HepG2 (cell line): Measurements from ENCODE around the gene ATG5. TPM values are rescaled to one million over a fixed set of nuclear protein-coding genes. Genes with fewer than 3 reads are reported as not detected.

Experiments used
- ATAC-seq: fragments of 200-7000 bp; cut with Tn5 transposase; 3 replicates; pipeline ENCODE4 v1.9.1; 2020; ENCODE audit warnings: mild to moderate bottlenecking, moderate library complexity
- BruUV-seq: library from RNA; stranded (reverse); fragments of 400-500 nt; replicated peaks from 2 replicates; lab custom pipeline; 2021; lab: Mats Ljungman, UMichigan
- CTCF ChIA-PET: fragments of 300-600 bp; formaldehyde crosslinking; extraction: SDS; loops from one replicate; lab custom pipeline; 2021; ENCODE audit warnings: low total read pairs, inconsistent platforms, low intra/inter-chr PET ratio; lab: Yijun Ruan, JAX
- POLR2A ChIA-PET: fragments of 350-600 bp; sonication (Branson Sonifier 250); formaldehyde crosslinking; loops from one replicate; lab custom pipeline; 2020; ENCODE audit warnings: antibody characterized with exemption, inconsistent platforms; lab: Yijun Ruan, JAX
- DNase-seq: peaks from one replicate; pipeline ENCODE4 v3.0.0-alpha.2; 2015; ENCODE audit warnings: low spot score
- FAIRE-seq: peaks from 3 replicates; lab custom pipeline; 2011; peaks lifted over from hg19 to GRCh38; lab: Jason Lieb, UNC
- H2AFZ ChIP-seq: one replicate; pipeline ENCODE4 v1.6.1; 2011; ENCODE audit warnings: low read length, inconsistent platforms
- H3K27ac ChIP-seq: fragments of 300-600 bp; 3 replicates; pipeline ENCODE4 v1.8.0; 2011; ENCODE audit warnings: mixed run types, mild to moderate bottlenecking, mixed read lengths, low read length, inconsistent platforms; ENCODE audit not compliant: insufficient read depth; ENCODE audit errors: extremely low read length
- H3K27me3 ChIP-seq, 2 experiments: fragments of 200-600 bp in 1 of 2; 2 replicates in 1 of 2; 3 replicates in 1 of 2; pipeline versions ENCODE4 v1.6.0 to v1.8.0; 2011; ENCODE audit warnings: low read length in 2 of 2, mild to moderate bottlenecking in 2 of 2, moderate library complexity in 2 of 2, inconsistent platforms in 1 of 2; ENCODE audit not compliant: insufficient read depth in 2 of 2, control insufficient read depth in 1 of 2
- H3K36me3 ChIP-seq, 2 experiments: fragments of 200-600 bp in 1 of 2; replicated peaks in 1 of 2; 2 replicates in 1 of 2; 3 replicates in 1 of 2; pipeline versions ENCODE4 v1.5.1 to v1.8.0; 2011; ENCODE audit warnings: low read length in 2 of 2, inconsistent platforms in 1 of 2; ENCODE audit not compliant: insufficient read depth in 2 of 2, control insufficient read depth in 1 of 2
- H3K4me1 ChIP-seq: 2 replicates; pipeline ENCODE4 v1.5.1; 2012; ENCODE audit warnings: low read length, inconsistent platforms; ENCODE audit not compliant: insufficient read depth
- H3K4me2 ChIP-seq: 2 replicates; pipeline ENCODE4 v1.6.0; 2011; ENCODE audit warnings: low read depth, low read length, inconsistent platforms
- H3K4me3 ChIP-seq, 3 experiments: fragments of 200-600 bp in 1 of 3; sonication (generic), shearing (Covaris generic) in 1 of 3; replicated peaks in 1 of 3; 2 replicates each; pipeline ENCODE4 v1.5.1; 2011 to 2016; ENCODE audit warnings: low read length in 3 of 3, inconsistent platforms in 2 of 3, low read depth in 2 of 3, mild to moderate bottlenecking in 2 of 3, control low read depth in 1 of 3, mixed read lengths in 1 of 3; ENCODE audit not compliant: insufficient read depth in 1 of 3
- H3K79me2 ChIP-seq: one replicate; pipeline ENCODE4 v1.6.1; 2011; ENCODE audit warnings: low read length, inconsistent platforms; ENCODE audit not compliant: insufficient read depth
- H3K9ac ChIP-seq: 2 replicates; pipeline ENCODE4 v1.6.0; 2011; ENCODE audit warnings: mild to moderate bottlenecking, low read depth, low read length, inconsistent platforms; ENCODE audit not compliant: insufficient read depth
- H3K9me3 ChIP-seq: 2 replicates; pipeline ENCODE4 v1.5.1; 2012; ENCODE audit warnings: mild to moderate bottlenecking, low read length
- H4K20me1 ChIP-seq: 2 replicates; pipeline ENCODE4 v1.6.0; 2011; ENCODE audit warnings: inconsistent platforms, mild to moderate bottlenecking, low read length, moderate library complexity; ENCODE audit not compliant: insufficient read depth
- AGO1 ChIP-seq: fragments of 200-400 bp; formaldehyde crosslinking; IDR thresholded peaks from 2 replicates; pipeline ENCODE4 v1.6.1; 2017; ENCODE audit warnings: mild to moderate bottlenecking, low read depth, low read length, moderate library complexity; ENCODE audit not compliant: poor library complexity, severe bottlenecking
- KAT2B ChIP-seq: fragments of 150-350 bp; IDR thresholded peaks from 2 replicates; pipeline ENCODE4 v1.6.1; 2014; ENCODE audit warnings: low read depth, low read length, borderline replicate concordance
- POGZ ChIP-seq: sonication (generic); formaldehyde crosslinking; IDR thresholded peaks from 2 replicates; pipeline ENCODE4 v1.4.0; 2020; ENCODE audit warnings: mild to moderate bottlenecking, missing genetic modification reagents
- SKI ChIP-seq: fragments of 450-650 bp; IDR thresholded peaks from one replicate; pipeline ENCODE4 v1.6.1; 2018; ENCODE audit warnings: mild to moderate bottlenecking; ENCODE audit not compliant: partially characterized antibody
- ZBTB46 ChIP-seq: sonication (generic); formaldehyde crosslinking; IDR thresholded peaks from 2 replicates; pipeline ENCODE4 v1.4.0; 2020; ENCODE audit warnings: mild to moderate bottlenecking, missing genetic modification reagents, borderline replicate concordance
- ZNF276 ChIP-seq: sonication (generic); formaldehyde crosslinking; IDR thresholded peaks from 2 replicates; pipeline ENCODE4 v1.4.0; 2020; ENCODE audit warnings: mild to moderate bottlenecking, low read depth, missing genetic modification reagents
- ZNF431 ChIP-seq: sonication (generic); formaldehyde crosslinking; IDR thresholded peaks from 2 replicates; pipeline ENCODE4 v1.9.0; 2022; ENCODE audit warnings: missing genetic modification reagents, low read depth, mild to moderate bottlenecking, borderline replicate concordance
- ZNF501 ChIP-seq: sonication (generic); formaldehyde crosslinking; IDR thresholded peaks from 2 replicates; pipeline ENCODE4 v1.5.1; 2020; ENCODE audit warnings: mild to moderate bottlenecking, moderate library complexity, missing genetic modification reagents
- ZNF564 ChIP-seq: sonication (generic); formaldehyde crosslinking; IDR thresholded peaks from 2 replicates; pipeline ENCODE4 v1.8.1; 2023; ENCODE audit warnings: mild to moderate bottlenecking, missing genetic modification reagents
- ZSCAN29 ChIP-seq: sonication (generic); formaldehyde crosslinking; conservative IDR thresholded peaks from 2 replicates; pipeline ENCODE4 v1.4.0; 2020; ENCODE audit warnings: mild to moderate bottlenecking, missing genetic modification reagents
- WGBS: methylation state at CpG from one replicate; pipeline ENCODE4 v1.1.6; 2017; ENCODE audit warnings: low lambda C conversion rate; 5-methylcytosine and 5-hydroxymethylcytosine counted together
- in situ Hi-C: cut with HindIII; loops from 2 replicates; pipeline ENCODE4 v1.10.0; 2017; ENCODE audit warnings: low pct_unique_long_range_greater_than_20kb; ENCODE audit not compliant: extremely low pct_ligation_motif_present
- intact Hi-C: fragments of 100-400 bp; cut with micrococcal nuclease; formaldehyde crosslinking; loops from one replicate; pipeline ENCODE4 v1.10.0; 2022; ENCODE audit not compliant: unreplicated experiment
- polyA plus RNA-seq, 8 experiments: library from polyadenylated mRNA; depleted of rRNA in 3 of 8; stranded (reverse) in 7 of 8; unstranded in 1 of 8; fragments of >200 nt; fragmentation: Illumina TruSeq in 4 of 8; extraction: Trizol in 4 of 8; gene quantifications; 2 replicates each; pipeline versions ENCODE4 v1.2.1 to v1.2.3, GENCODE V29; 2011 to 2016; ENCODE audit warnings: low read depth in 4 of 8, missing spikeins in 1 of 8, mixed read lengths in 1 of 8; ENCODE audit not compliant: insufficient read depth in 1 of 8
- total RNA-seq, 5 experiments: library from RNA; depleted of rRNA; stranded (reverse); fragments of >200 nt; fragmentation: Illumina TruSeq; extraction: Trizol; gene quantifications; 2 replicates each; pipeline ENCODE4 v1.2.3, GENCODE V29; 2016; ENCODE audit warnings: low read depth in 1 of 5
- TF ChIP-seq, protein P1 (sequence below): sonication (generic); formaldehyde crosslinking; IDR thresholded peaks from 2 replicates; pipeline ENCODE4 v1.5.1; 2020; ENCODE audit warnings: missing genetic modification reagents, mild to moderate bottlenecking, borderline replicate concordance
- TF ChIP-seq, protein P2 (sequence below): sonication (generic); formaldehyde crosslinking; IDR thresholded peaks from 2 replicates; pipeline ENCODE4 v1.4.0; 2020; ENCODE audit warnings: missing genetic modification reagents; ENCODE audit errors: not compliant biosample characterization

ATG5 gene
- total and polyA plus RNA-seq, 2 of the 13 experiments (the other 11 are each of a cell fraction or from before 2014, with no cell fraction given): 21.3 to 48.0 TPM

DNA sequence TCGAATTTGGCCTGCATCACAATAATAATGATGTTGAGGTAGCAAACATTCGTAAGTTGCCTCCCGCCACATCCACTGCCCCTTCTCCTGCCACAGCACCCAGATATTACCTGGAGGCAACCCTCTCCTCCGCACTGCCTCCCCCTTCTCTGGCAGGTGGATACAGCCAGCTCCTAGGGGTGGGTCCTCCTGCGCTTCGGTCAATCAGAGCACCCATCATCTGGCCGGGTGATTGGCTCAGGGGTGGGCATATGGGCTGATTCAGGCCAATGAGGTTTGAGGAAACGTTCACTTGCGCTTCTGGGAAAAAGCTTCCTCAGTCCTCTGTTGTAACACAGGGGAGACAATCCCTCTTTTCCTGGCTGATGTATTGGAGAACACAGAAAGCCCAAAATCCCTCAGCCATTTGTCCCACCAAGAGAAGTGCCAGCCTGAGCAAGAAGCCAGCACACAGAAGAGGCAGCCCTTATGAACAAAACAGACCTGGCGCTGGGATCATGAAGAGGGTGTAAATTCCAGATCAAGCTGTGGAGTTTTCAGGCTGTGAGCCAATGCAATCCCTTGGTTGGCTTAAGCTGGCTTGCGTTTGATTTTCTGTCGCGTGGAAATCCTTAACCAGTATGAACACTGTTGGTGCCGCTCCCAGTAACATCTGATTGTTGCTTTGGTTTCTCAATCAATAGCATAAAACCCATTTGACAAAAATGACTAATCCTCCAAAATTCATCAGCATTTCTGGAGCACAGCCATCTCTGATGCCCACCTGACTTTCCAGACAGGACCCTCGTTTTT is 157.3 kb downstream of the ATG5 start:
- in situ Hi-C loops (no loop called here), intact Hi-C loops (no loop called here)
- H2AFZ ChIP-seq: no peak overlapping the region
- DNase-seq (no peak), ATAC-seq (no peak)
- H3K9ac ChIP-seq: no peak overlapping the region
- 52% methylated on average over 11 of the region's 15 CpGs for WGBS
- H4K20me1 ChIP-seq: no peaks in the 10 kb centered on the region
- BruUV-seq: no TSS peak
- H3K27ac ChIP-seq: no peak overlapping the region
- no peaks in the 10 kb centered on the region for H3K79me2 ChIP-seq
- H3K36me3 ChIP-seq: no peaks in the 10 kb centered on the region
- no peaks in the 10 kb centered on the region; a peak in 1 of 5 replicates for H3K27me3 ChIP-seq
- POLR2A ChIA-PET: no interaction called here
- no peaks in the 10 kb centered on the region for H3K9me3 ChIP-seq
- no peak overlapping the region for H3K4me2 ChIP-seq
- CTCF ChIA-PET: no interaction called here
- TF ChIP-seq ZBTB46 (CRISPR knock-in tag) (no peak), SKI (no peak), ZSCAN29 (CRISPR knock-in tag) (no peak), ZNF276 (CRISPR knock-in tag) (no peak), ZNF564 (no peak), ZNF431 (CRISPR knock-in tag) (no peak), POGZ (CRISPR knock-in tag) (no peak), ZNF501 (CRISPR knock-in tag) (no peak), KAT2B (no peak), AGO1 (no peak)
- TF ChIP-seq, protein P1, sequence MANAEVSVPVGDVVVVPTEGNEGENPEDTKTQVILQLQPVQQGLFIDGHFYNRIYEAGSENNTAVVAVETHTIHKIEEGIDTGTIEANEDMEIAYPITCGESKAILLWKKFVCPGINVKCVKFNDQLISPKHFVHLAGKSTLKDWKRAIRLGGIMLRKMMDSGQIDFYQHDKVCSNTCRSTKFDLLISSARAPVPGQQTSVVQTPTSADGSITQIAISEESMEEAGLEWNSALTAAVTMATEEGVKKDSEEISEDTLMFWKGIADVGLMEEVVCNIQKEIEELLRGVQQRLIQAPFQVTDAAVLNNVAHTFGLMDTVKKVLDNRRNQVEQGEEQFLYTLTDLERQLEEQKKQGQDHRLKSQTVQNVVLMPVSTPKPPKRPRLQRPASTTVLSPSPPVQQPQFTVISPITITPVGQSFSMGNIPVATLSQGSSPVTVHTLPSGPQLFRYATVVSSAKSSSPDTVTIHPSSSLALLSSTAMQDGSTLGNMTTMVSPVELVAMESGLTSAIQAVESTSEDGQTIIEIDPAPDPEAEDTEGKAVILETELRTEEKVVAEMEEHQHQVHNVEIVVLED: no peak
- TF ChIP-seq, protein P2, sequence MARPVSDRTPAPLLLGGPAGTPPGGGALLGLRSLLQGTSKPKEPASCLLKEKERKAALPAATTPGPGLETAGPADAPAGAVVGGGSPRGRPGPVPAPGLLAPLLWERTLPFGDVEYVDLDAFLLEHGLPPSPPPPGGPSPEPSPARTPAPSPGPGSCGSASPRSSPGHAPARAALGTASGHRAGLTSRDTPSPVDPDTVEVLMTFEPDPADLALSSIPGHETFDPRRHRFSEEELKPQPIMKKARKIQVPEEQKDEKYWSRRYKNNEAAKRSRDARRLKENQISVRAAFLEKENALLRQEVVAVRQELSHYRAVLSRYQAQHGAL (CRISPR knock-in tag): no peak
- TF ChIP-seq, all 625 proteins: peak for 0
- Histone ChIP-seq H3K4me3 (no peak overlapping the region), H3K4me1 (peaks cover 20% of the 10 kb centered on the region)
- FAIRE-seq: no peak
